ENCODE data around the gene PLCB1. TPM values are rescaled to one million over a fixed set of nuclear protein-coding genes. Genes with fewer than 3 reads are reported as not detected.

The PLCB1 gene
- polyA plus RNA-seq, 1 experiment, result 16.4 TPM

- Histone ChIP-seq H3K27me3 (ENCODE audit: control insufficient read depth, insufficient read depth, low read length) (no peaks in the 10 kb centered on the region), H3K9me3 (ENCODE audit: control insufficient read depth, insufficient read depth, low read length) (no peaks in the 10 kb centered on the region), H3K4me3 (ENCODE audit: low read depth, low read length) (no peak overlapping the region), H3K27ac (ENCODE audit: low read depth, low read length) (no peak overlapping the region)
- CTCF ChIA-PET, result no interaction called here
- DNase-seq (ENCODE audit: low read depth, low spot score), result no peak
- TF ChIP-seq, protein P1, sequence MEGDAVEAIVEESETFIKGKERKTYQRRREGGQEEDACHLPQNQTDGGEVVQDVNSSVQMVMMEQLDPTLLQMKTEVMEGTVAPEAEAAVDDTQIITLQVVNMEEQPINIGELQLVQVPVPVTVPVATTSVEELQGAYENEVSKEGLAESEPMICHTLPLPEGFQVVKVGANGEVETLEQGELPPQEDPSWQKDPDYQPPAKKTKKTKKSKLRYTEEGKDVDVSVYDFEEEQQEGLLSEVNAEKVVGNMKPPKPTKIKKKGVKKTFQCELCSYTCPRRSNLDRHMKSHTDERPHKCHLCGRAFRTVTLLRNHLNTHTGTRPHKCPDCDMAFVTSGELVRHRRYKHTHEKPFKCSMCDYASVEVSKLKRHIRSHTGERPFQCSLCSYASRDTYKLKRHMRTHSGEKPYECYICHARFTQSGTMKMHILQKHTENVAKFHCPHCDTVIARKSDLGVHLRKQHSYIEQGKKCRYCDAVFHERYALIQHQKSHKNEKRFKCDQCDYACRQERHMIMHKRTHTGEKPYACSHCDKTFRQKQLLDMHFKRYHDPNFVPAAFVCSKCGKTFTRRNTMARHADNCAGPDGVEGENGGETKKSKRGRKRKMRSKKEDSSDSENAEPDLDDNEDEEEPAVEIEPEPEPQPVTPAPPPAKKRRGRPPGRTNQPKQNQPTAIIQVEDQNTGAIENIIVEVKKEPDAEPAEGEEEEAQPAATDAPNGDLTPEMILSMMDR (IDR thresholded peaks at IDR 0.05; ENCODE audit: low read depth, low read length), result no peak
- POLR2A ChIA-PET, result no interaction called here
These were observed 64.0 kb downstream of the PLCB1 start for GRCh38 chr20:8196096-8196495.

GRCh38 chr20:8200220-8200619, 68.2 kb downstream of the PLCB1 start:
- Histone ChIP-seq H3K4me3 (ENCODE audit: low read depth, low read length) (no peak overlapping the region), H3K27me3 (ENCODE audit: control insufficient read depth, insufficient read depth, low read length) (no peaks in the 10 kb centered on the region), H3K9me3 (ENCODE audit: control insufficient read depth, insufficient read depth, low read length) (no peaks in the 10 kb centered on the region), H3K27ac (ENCODE audit: low read depth, low read length) (no peak overlapping the region)
- CTCF ChIA-PET, result interaction anchor here (0.6 to 1.6 kb wide), 2 partner anchors 105 to 522 kb away, joined by 3 to 6 read pairs; no protein-coding TSS in a partner anchor
- POLR2A ChIA-PET, result no interaction called here
- TF ChIP-seq, protein P1 (IDR thresholded peaks at IDR 0.05; ENCODE audit: low read depth, low read length), result no peak
- DNase-seq (ENCODE audit: low read depth, low spot score), result no peak

- H3K9me3 ChIP-seq (ENCODE audit: control insufficient read depth, insufficient read depth, low read length), result no peaks in the 10 kb centered on the region
- no peak overlapping the region for H3K4me3 ChIP-seq (ENCODE audit: low read depth, low read length)
- TF ChIP-seq, protein P1 (IDR thresholded peaks at IDR 0.05; ENCODE audit: low read depth, low read length), result no peak
- ChIA-PET POLR2A (no interaction called here), CTCF (no interaction called here)
- no peak for DNase-seq (ENCODE audit: low read depth, low spot score)
- no peak overlapping the region for H3K27ac ChIP-seq (ENCODE audit: low read depth, low read length)
- no peaks in the 10 kb centered on the region for H3K27me3 ChIP-seq (ENCODE audit: control insufficient read depth, insufficient read depth, low read length)
These were observed 71.3 kb downstream of the PLCB1 start for GRCh38 chr20:8203366-8203765.

- Histone ChIP-seq H3K27me3 (ENCODE audit: control insufficient read depth, insufficient read depth, low read length) (no peaks in the 10 kb centered on the region), H3K4me3 (ENCODE audit: low read depth, low read length) (no peak overlapping the region), H3K9me3 (ENCODE audit: control insufficient read depth, insufficient read depth, low read length) (no peaks in the 10 kb centered on the region), H3K27ac (ENCODE audit: low read depth, low read length) (no peak overlapping the region)
- ChIA-PET POLR2A (no interaction called here), CTCF (no interaction called here)
- DNase-seq (ENCODE audit: low read depth, low spot score), result no peak
- TF ChIP-seq, protein P1 (IDR thresholded peaks at IDR 0.05; ENCODE audit: low read depth, low read length), result no peak
These were observed 73.9 kb downstream of the PLCB1 start for GRCh38 chr20:8205996-8206395.

DNA sequence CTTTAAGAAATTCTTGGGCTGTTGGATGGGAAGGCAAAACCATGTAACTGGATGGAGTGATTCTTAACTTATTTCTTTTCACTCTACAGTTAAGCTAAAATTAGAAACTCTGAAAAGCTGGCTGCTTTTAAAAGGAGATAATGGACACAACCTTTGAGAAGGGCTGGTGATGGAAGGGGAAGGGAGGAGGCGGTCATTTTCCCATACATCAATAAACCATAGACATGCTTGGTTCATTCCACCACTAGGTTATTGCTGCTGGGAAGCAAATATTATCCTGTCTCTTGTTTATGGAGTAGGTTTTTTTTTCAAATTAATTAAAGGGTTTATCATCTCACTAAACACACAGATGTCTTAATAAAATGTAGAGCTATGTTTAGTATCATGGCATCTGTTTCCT, 76.2 kb downstream of the PLCB1 start:
- DNase-seq (ENCODE audit: low read depth, low spot score), result no peak
- TF ChIP-seq, protein P1 (IDR thresholded peaks at IDR 0.05; ENCODE audit: low read depth, low read length), result no peak
- POLR2A ChIA-PET, result interaction anchor here (0.6 kb wide), 1 partner anchor 48 kb away, joined by 4 read pairs; no protein-coding TSS in a partner anchor
- Histone ChIP-seq H3K27me3 (ENCODE audit: control insufficient read depth, insufficient read depth, low read length) (no peaks in the 10 kb centered on the region), H3K9me3 (ENCODE audit: control insufficient read depth, insufficient read depth, low read length) (no peaks in the 10 kb centered on the region), H3K4me3 (ENCODE audit: low read depth, low read length) (no peak overlapping the region), H3K27ac (ENCODE audit: low read depth, low read length) (no peak overlapping the region)
- CTCF ChIA-PET, result interaction anchor here (1.2 to 1.4 kb wide), 2 partner anchors 165 to 182 kb away, joined by 4 to 6 read pairs; no protein-coding TSS in a partner anchor

Data from AG04450 (cell line).